Natural killer cell (primary cell): ENCODE data around the gene C1orf146. TPM values are rescaled to one million over a fixed set of nuclear protein-coding genes. Genes with fewer than 3 reads are reported as not detected.
"Not testable (repeated sequence)": the region's sequence is repeated elsewhere in the genome, so short reads cannot be mapped to it uniquely, and the experiment has no call there.

Experiments used
- ATAC-seq, 3 donors: fragments of 150-1000 bp in 2 of 3; fragments of 200-7000 bp in 1 of 3; cut with Tn5 transposase; 1 replicate in 1 of 3; 2 replicates in 2 of 3; pipeline ENCODE4 v1.10.0; 2021; ENCODE audit warnings: mild to moderate bottlenecking in 2 of 3, moderate library complexity in 2 of 3
- DNase-seq, 2 donors: peaks; one replicate each; pipeline versions ENCODE4 v3.0.0 to v3.0.0-alpha.2; 2013 to 2021; ENCODE audit warnings: mixed read lengths in 1 of 2
- H3K27ac ChIP-seq: one replicate; pipeline ENCODE4 v1.5.1; 2013; ENCODE audit warnings: mild to moderate bottlenecking, low read length
- H3K27me3 ChIP-seq: one replicate; pipeline ENCODE4 v1.6.1; 2013; ENCODE audit warnings: low read length; ENCODE audit not compliant: control insufficient read depth, insufficient read depth
- H3K36me3 ChIP-seq: one replicate; pipeline ENCODE4 v1.6.1; 2013; ENCODE audit warnings: low read length; ENCODE audit not compliant: control insufficient read depth, insufficient read depth
- H3K4me1 ChIP-seq: one replicate; pipeline ENCODE4 v1.6.1; 2013; ENCODE audit warnings: low read length; ENCODE audit not compliant: control insufficient read depth, insufficient read depth
- H3K4me3 ChIP-seq: one replicate; pipeline ENCODE4 v1.5.1; 2013; ENCODE audit warnings: low read length
- H3K9me3 ChIP-seq: one replicate; pipeline ENCODE4 v1.6.1; 2013; ENCODE audit warnings: low read length; ENCODE audit not compliant: control insufficient read depth, insufficient read depth
- H3K27ac Mint-ChIP-seq, 2 donors: one replicate each; pipeline ENCODE4 v1.8.0; 2022; ENCODE audit warnings: mild to moderate bottlenecking in 2 of 2, mixed read lengths in 2 of 2, moderate library complexity in 1 of 2
- H3K27me3 Mint-ChIP-seq, 2 donors: one replicate each; pipeline ENCODE4 v1.8.0; 2022; ENCODE audit warnings: low read depth in 2 of 2, mixed read lengths in 2 of 2
- H3K36me3 Mint-ChIP-seq: one replicate; pipeline ENCODE4 v1.8.0; 2022; ENCODE audit warnings: mixed read lengths
- H3K4me1 Mint-ChIP-seq, 2 donors: one replicate each; pipeline ENCODE4 v1.8.0; 2022; ENCODE audit warnings: mixed read lengths in 2 of 2
- H3K4me3 Mint-ChIP-seq: one replicate; pipeline ENCODE4 v1.8.0; 2022; ENCODE audit warnings: mild to moderate bottlenecking, moderate library complexity, mixed read lengths
- H3K9me3 Mint-ChIP-seq, 2 donors: one replicate each; pipeline ENCODE4 v1.8.0; 2022; ENCODE audit warnings: mixed read lengths in 2 of 2
- WGBS: methylation state at CpG from one replicate; pipeline ENCODE4 v1.1.7; 2013; ENCODE audit warnings: missing lambda C conversion rate; ENCODE audit not compliant: insufficient coverage; 5-methylcytosine and 5-hydroxymethylcytosine counted together
- intact Hi-C: fragments of 100-400 bp; cut with micrococcal nuclease; formaldehyde crosslinking; loops from one replicate; pipeline ENCODE4 v1.14.2; 2022
- total RNA-seq, 4 donors: library from RNA; stranded (reverse); fragments of 120-200 nt in 1 of 4; gene quantifications; one replicate each; pipeline versions ENCODE4 v1.2.3 to v1.2.4, GENCODE V29; 2013 to 2022
- TF ChIP-seq, protein P1 (sequence below): fragments of 200-600 bp; IDR thresholded peaks from one replicate; pipeline ENCODE4 v1.8.0; 2022; ENCODE audit warnings: antibody characterized with exemption

C1orf146 gene
- total RNA-seq, 3 donors from 2014 or later (not counting 1 experiment from before 2014, with no cell fraction given): not detected

DNA sequence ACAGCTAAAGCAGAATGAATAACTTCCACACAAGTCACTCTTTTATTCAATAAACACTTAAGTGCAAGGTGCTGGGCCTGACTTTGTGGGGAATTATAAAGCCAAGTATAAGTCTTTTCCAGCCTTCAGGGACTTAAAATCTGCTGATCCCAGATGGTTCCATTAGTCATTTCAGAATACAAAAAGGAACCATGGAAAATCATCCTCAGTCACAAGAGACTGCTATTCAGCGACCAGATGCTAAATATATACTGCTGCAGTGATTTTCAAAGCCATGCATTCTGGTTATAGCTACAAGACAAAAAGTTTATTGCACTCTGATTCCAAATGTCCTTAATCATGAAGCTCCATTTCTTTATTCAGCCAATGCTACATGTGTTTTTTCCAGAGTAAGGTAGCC, 55.3 kb downstream of the C1orf146 start:
- Histone ChIP-seq H3K27me3 (no peaks in the 10 kb centered on the region), H3K4me3 (no peak overlapping the region), H3K4me1 (no peaks in the 10 kb centered on the region), H3K36me3 (peaks cover 27% of the 10 kb centered on the region), H3K9me3 (no peaks in the 10 kb centered on the region), H3K27ac (no peak overlapping the region)
- Mint-ChIP-seq H3K9me3 (no peaks in the 10 kb centered on the region), H3K4me1 (no peaks in the 10 kb centered on the region), H3K4me3 (no peak overlapping the region), H3K36me3 (peaks cover under 1% of the 10 kb centered on the region), H3K27ac (no peak overlapping the region), H3K27me3 (no peaks in the 10 kb centered on the region)
- ATAC-seq (no peak), DNase-seq (no peak)
- intact Hi-C loops: no loop called here
- TF ChIP-seq, protein P1, sequence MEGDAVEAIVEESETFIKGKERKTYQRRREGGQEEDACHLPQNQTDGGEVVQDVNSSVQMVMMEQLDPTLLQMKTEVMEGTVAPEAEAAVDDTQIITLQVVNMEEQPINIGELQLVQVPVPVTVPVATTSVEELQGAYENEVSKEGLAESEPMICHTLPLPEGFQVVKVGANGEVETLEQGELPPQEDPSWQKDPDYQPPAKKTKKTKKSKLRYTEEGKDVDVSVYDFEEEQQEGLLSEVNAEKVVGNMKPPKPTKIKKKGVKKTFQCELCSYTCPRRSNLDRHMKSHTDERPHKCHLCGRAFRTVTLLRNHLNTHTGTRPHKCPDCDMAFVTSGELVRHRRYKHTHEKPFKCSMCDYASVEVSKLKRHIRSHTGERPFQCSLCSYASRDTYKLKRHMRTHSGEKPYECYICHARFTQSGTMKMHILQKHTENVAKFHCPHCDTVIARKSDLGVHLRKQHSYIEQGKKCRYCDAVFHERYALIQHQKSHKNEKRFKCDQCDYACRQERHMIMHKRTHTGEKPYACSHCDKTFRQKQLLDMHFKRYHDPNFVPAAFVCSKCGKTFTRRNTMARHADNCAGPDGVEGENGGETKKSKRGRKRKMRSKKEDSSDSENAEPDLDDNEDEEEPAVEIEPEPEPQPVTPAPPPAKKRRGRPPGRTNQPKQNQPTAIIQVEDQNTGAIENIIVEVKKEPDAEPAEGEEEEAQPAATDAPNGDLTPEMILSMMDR: no peak
- WGBS: 100% methylated on average over 1 of the region's 1 CpG

DNA sequence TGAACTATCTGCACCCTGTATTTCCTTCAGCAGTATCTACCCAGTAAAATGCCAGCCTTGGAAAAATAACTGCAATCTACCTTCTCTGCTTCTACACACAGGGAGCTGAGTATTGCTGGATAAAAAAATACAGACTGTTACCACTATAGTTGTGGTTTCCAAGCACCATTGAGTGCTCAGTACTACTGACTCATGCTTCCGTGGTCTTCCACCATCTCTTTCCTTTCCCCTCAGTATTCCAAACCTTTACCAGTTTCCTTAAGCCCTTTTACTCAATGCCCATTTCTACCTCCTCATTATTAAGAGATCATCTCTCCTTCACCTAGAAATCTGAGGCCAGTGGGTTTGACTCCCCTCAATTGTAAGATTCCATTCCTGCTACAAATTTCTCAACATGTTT, 57.2 kb downstream of the C1orf146 start:
- peaks cover 24% of the 10 kb centered on the region for H3K36me3 ChIP-seq

DNA sequence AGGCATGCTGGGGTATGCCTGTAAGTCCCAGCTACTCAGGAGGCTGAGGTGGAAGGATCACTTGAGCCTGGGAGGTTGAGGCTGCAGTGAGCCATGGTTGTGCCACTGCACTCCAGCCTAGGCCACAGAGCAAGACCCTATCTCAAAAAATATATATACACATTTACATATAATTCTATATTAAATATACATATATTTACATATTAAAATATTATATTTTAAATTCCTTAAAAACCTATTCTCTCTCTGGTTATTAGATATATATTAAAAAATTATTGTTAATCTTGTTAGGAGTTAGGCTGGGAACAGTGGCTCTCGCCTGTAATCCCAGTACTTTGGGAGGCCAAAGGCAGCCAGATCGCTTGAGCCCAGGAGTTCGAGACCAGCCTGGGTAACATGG, 58.4 kb downstream of the C1orf146 start:
- Histone ChIP-seq H3K36me3 (peaks cover 18% of the 10 kb centered on the region), H3K27me3 (no peaks in the 10 kb centered on the region), H3K4me3 (no peak overlapping the region), H3K4me1 (no peaks in the 10 kb centered on the region), H3K27ac (no peak overlapping the region), H3K9me3 (no peaks in the 10 kb centered on the region)
- ATAC-seq: no peak
- no peak overlapping the region for H3K27ac Mint-ChIP-seq
- H3K36me3 Mint-ChIP-seq: peaks cover 11% of the 10 kb centered on the region
- no peak overlapping the region for H3K4me3 Mint-ChIP-seq
- TF ChIP-seq, protein P1: no peak
- H3K27me3 Mint-ChIP-seq: no peaks in the 10 kb centered on the region
- WGBS: 100% methylated on average over 3 of the region's 3 CpGs
- intact Hi-C loops: no loop called here
- no peak for DNase-seq
- no peaks in the 10 kb centered on the region for H3K9me3 Mint-ChIP-seq
- peaks cover 5 to 6% of the 10 kb centered on the region in 2 donors for H3K4me1 Mint-ChIP-seq

More for the DNA sequence above, 57.2 kb downstream of the C1orf146 start:
- Mint-ChIP-seq H3K4me3 (no peak overlapping the region), H3K27ac (no peak overlapping the region), H3K9me3 (no peaks in the 10 kb centered on the region), H3K4me1 (no peaks in the 10 kb centered on the region), H3K36me3 (peaks cover 11% of the 10 kb centered on the region), H3K27me3 (no peaks in the 10 kb centered on the region)
- TF ChIP-seq, protein P1: no peak
- Histone ChIP-seq H3K4me3 (no peak overlapping the region), H3K27me3 (no peaks in the 10 kb centered on the region), H3K27ac (no peak overlapping the region), H3K9me3 (no peaks in the 10 kb centered on the region), H3K4me1 (no peaks in the 10 kb centered on the region)
- DNase-seq: no peak
- ATAC-seq: no peak
- WGBS: 81% methylated on average over 1 of the region's 1 CpG
- intact Hi-C loops: no loop called here

DNA sequence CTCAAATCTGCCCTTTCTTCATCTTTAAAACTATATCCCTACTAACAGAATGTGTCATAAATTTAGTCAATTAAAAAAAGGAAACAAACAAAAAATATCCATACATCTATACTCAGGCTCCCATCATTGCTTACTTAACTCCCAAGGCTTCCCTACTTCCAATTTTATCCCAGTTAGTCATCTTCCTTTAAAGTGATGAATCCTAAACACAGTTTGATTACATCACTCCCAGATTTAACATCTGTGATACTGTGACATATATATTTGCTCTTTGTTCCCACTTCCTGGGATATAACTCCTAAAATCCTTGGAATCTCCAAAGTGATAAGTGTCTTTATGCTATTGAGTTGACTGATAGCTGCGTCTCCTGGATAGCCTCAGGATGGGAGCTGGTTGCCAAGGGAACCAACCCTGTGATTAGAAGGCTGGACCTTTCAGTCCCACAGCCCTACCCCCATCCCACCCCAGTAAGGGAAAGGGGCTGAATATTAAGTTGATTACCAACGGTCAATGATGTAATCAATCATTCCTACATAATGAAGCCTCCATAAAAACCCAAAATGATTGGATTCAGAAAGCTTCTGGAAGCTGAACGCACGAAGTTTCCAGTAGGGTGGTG, 59.5 kb downstream of the C1orf146 start:
- Histone ChIP-seq H3K36me3 (peaks cover 16% of the 10 kb centered on the region), H3K4me1 (no peaks in the 10 kb centered on the region), H3K27me3 (no peaks in the 10 kb centered on the region), H3K9me3 (no peaks in the 10 kb centered on the region), H3K4me3 (no peak overlapping the region), H3K27ac (no peak overlapping the region)
- Mint-ChIP-seq H3K27me3 (no peaks in the 10 kb centered on the region), H3K4me1 (peaks cover 9 to 16% of the 10 kb centered on the region in 2 donors), H3K4me3 (no peak overlapping the region), H3K27ac (no peak overlapping the region), H3K36me3 (peaks cover 21% of the 10 kb centered on the region), H3K9me3 (no peaks in the 10 kb centered on the region)
- WGBS: 94% methylated on average over 4 of the region's 4 CpGs
- ATAC-seq (no peak), DNase-seq (no peak)
- intact Hi-C loops: no loop called here
- TF ChIP-seq, protein P1: no peak

DNA sequence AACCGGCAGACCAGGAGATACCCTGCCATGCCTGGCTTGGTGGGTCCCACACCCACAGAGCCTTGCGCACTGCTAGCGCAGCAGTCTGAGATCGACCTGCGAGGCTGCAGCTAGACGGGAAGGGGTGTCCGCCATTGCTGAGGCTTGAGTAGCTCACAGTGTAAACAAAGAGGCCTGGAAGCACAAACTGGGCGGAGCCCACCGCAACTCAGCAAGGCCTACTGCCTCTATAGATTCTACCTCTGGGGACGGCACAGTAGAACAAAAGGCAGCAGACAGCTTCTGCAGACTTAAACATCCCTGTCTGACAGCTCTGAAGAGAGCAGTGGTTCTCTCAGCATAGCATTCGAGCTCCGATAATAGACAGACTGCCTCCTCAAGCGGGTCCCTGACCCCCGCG, 62.1 kb downstream of the C1orf146 start:
- peaks cover 36% of the 10 kb centered on the region for H3K36me3 Mint-ChIP-seq
- intact Hi-C loops, DNase-seq, ATAC-seq, H3K27me3 ChIP-seq, H3K9me3 ChIP-seq, H3K4me3 ChIP-seq, H3K27ac ChIP-seq, H3K27ac Mint-ChIP-seq, H3K4me1 ChIP-seq, H3K9me3 Mint-ChIP-seq, H3K4me3 Mint-ChIP-seq, H3K27me3 Mint-ChIP-seq: not testable (repeated sequence)
- H3K36me3 ChIP-seq: peaks cover 11% of the 10 kb centered on the region
- H3K4me1 Mint-ChIP-seq: peaks cover 30% of the 10 kb centered on the region in 2 donors
- 99% methylated on average over 15 of the region's 15 CpGs for WGBS
